GM21423 (cell line): ENCODE measurements around the gene EMC8.
"Not testable (repeated sequence)": the region's sequence is repeated elsewhere in the genome, so short reads cannot be mapped to it uniquely, and the experiment has no call there.

Experiments
- ATAC-seq: cut with Tn5 transposase; IDR thresholded peaks from one replicate; pipeline ENCODE4 v1.9.1; 2021; ENCODE audit warnings: mild to moderate bottlenecking, moderate library complexity; ENCODE audit not compliant: unreplicated experiment

EMC8 gene

GRCh38 chr16:85835227-85835751 is 35.9 kb upstream of the EMC8 start:
- no peak for ATAC-seq

- ATAC-seq = no peak
These were observed 35.4 kb upstream of the EMC8 start for GRCh38 chr16:85834741-85835140.

DNA sequence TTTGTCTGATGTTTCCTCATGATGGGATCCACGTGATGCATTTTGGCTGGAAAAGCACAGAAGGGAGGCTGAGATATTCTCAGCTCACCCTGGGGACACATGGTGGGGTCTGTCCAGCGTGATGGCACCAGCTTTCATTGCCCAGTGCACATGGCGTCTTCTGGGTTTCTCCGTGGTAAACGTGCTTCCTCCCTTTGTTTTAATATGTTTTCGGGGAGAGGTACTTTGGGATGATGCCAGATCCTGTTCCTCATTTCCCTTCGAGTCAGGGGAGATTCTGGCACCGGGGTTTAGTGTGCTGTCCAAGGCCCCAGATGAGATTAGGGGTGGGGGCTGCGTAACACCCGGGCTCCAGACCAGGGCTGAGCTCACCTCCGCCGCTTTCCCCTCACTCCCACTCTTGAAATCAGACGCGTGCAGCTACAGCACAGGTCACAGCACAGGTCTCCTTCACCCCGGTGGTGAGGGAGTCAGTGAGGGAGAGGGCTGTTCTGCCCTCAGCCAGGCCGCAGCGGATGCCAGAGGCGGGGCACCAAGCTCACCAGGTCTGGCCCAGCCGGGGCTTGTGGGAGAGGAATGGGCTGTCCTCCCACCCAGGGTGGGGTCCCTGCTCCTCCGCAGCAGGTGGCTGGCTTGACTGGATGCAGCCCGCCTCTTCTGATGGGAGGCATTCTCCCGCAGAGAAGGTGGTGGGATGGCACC is 34.0 kb upstream of the EMC8 start:
- ATAC-seq = no peak

DNA sequence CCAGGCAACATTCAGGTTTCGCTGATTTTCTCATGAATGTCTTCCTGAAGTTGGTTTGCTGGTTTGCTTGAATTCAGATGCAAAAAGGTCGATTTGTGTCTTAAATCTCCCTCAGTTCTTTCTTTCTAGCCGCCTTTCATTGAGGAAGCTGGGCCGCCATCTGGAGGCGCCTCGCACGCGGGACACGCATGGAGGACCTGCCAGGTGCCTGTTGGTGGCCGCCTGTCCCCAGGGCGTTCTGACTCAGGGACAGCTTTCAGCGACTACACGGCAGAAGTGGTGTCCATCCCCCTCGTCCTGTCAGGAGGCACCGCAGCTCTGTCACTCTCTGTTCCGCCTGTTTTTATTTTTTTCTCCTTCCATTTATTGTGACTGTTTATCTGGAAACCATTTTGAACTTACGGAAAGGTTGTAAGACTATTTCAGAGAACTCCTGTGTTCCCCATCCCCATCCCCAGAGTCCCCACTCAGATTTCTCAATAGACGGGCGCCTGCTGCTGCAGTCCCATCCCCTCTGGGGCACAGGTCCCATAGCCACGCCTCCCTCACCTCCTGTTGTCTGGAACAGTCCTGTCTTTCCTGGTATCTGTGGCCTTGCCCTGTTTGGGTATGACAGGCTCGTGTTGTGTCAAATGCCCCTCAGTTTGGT is 33.4 kb upstream of the EMC8 start:
- no peak for ATAC-seq

- ATAC-seq = no peak
These were observed 31.5 kb upstream of the EMC8 start for GRCh38 chr16:85830821-85831220.

- ATAC-seq = no peak
These were observed 30.6 kb upstream of the EMC8 start for GRCh38 chr16:85829751-85830445.

DNA sequence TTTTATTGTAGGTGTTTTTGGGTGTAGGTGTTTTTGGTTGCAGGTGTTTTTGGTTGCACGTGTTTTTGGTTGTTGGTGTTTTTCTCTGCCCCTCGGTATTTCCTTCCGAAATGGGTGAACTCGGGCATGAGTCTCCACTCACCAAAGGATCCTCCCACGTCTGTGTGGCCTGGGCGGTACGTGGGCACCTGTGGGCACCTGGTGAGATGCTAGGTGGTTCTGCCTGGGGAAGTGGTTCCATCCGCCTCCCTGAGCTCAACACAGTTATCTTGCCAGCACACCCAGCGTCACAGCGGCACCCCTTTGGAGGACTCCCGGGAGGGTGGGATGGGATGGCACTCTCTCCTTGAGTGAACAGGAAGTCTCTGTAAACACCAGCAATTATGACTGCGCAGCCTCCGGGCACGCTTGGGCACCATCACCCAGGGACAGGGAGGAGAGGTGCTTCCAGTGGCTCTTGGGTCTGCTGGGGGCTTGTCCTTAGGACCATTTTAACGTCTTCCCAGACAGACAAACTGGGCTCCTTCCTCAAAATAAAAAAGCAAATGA is 29.9 kb upstream of the EMC8 start:
- ATAC-seq = no peak

DNA sequence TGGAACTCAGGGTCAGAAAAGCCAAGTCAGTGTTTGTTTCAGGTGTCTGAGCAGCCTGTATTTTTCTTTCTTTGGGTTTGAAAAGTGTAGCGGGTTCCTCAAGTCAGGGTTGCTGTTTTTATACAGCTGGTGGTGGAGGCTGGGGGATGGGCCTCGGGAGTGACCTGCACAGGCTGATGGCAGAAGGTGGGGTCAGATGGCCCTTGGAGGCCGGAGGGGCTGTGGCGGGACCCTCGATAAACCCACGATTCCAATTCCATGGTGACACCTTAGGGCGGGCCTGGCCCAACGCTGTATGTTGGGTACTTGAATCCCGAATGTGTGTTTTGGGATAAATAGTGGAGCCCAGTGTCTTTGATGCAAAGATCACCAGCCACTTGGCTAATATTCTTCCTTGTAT is 28.8 kb upstream of the EMC8 start:
- ATAC-seq = no peak

DNA sequence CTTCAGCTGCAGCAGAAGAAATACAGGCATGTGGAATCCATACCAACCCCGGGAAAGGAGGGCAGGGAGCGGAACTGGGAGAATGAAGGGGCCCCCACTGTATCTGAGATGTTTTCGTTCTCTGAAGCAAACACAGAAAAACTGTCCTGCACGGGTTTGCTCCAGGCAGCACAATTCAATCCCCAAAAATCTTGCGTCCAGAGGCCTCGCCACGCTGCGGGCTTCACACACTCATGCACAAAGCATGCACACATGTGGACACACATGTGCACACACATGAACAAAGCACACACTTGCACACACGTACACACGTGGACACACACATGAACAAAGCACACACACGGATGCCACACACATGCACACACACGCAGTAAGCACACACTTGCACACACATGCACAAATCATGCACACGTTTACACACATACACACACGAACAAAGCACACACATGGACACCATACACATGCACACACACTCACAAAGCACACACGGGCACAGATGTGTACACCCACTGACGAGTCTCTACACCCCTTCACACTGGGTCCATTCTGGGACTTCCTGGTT is 27.4 kb upstream of the EMC8 start:
- ATAC-seq = no peak

DNA sequence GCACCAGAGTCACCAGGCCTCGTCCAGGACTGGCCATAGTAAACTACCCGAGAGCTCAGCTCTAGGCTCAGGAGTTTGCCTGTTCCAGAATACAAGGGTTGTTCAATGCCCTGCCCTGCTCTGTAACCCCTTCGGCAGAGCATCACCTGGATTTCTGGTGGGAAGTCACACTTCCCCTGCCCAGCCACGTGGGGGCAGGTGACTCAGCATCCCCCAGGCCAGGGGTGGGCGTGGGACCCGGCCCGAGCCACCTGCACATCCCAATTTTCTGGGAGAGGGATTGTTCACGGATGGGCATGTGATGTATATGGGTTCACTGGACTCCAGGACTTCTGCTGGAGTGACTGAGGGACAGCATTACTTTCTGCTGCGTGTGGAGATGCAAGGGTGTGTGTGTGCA is 26.0 kb upstream of the EMC8 start:
- no peak for ATAC-seq

DNA sequence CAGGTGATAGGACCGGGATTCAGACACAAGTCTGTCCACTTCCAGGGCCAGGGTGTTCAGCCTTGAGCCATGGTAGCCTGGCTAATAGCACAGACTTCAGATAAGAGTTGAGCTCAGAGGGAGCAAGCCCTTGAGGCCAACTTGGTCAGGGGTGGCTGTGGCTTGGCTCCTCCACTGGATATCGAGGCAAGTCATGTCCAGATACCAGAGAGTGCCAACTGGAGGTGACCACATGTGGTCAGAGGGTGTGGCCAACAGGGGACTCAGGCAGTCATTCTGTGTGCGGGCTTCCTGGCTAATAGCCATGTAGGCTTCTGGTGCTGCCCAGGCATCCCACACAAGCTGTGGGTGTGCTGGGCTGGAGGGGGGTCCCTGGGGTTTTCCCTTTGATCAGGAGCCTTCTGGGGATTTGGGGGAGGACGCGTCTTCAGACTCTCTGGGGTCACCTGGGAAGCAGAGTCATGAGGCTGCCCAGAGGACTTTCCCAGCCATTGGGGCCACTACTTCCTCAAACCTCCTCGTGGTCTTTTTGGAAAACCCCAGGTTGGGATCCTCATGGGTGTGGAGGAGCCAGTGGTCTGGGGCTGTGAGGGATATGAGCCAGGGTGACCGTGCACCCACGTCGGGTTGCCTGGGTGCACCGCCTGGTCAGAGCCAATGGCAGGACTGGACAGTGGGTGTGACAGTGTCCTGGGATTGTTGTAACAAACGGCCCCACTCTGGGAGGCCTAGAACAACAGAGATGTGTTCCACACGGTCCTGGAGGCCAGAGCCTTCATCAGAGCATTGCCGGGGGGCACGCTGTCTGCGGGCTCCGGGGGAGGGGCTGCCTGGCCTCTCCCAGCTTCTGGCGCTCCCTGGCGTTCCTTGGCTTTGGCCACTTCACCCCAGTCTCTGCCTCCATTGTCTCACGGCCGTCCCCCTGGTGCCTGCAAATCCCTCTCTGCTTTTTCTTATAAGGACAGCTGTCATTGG is 25.1 kb upstream of the EMC8 start:
- ATAC-seq = no peak

- ATAC-seq = no peak
These were observed 24.1 kb upstream of the EMC8 start for GRCh38 chr16:85823328-85823920.

DNA sequence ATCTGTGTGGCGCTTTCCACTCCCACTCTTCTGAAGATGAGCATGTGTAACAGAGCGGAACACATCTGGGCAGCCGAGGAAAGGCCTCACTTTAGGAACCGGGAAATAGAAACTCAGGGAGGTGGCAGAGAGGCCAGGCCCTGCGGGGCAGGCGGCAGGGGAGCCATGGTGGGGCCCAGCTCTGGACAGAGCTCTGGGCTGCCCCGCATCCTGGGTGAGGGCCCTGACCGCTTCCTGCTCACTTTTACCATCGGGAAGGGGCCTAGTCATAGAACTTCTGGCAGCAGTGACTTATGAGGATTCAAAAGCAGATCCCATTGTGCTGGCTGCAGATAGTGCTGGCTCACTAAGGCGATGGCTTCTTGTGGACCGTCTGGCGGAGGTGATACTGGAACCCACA is 22.8 kb upstream of the EMC8 start:
- ATAC-seq = no peak

- peak; percentile 74 for ATAC-seq
These were observed 22.2 kb upstream of the EMC8 start for GRCh38 chr16:85821390-85822135.

DNA sequence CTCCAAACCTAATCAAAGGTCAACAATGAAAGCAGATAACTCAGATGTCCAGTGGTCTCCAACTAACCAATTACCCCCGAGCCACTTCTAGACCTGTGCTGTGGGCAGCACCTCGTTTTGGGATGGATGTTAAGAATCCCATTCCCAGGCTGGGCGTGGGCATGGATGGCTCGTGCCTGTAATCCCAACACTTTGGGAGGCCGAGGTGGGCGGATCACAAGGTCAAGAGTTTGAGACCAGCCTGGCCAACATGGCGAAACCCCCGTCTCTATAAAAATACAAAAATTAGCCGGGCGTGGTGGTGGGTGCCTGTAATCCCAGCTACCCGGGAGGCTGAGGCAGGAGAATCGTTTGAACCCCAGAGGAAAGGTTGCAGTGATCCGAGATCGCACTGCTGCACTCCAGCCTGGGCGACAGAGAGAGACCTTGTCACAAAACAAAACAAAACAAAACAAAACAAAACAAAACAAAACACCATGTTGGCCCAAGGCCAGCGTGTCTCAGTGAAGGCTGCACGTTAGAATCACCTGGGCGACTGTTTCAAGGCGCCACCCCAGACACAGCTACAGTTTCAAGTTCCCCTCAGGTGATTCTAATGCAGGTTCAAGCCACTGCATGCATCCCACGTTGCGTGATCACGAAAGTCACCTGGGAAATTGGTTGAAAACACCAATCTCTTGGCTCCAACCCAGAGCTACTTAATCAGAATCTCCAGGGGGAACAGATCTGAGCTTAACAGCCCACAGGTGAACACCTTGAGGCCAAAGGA is 21.4 kb upstream of the EMC8 start:
- ATAC-seq = no peak

DNA sequence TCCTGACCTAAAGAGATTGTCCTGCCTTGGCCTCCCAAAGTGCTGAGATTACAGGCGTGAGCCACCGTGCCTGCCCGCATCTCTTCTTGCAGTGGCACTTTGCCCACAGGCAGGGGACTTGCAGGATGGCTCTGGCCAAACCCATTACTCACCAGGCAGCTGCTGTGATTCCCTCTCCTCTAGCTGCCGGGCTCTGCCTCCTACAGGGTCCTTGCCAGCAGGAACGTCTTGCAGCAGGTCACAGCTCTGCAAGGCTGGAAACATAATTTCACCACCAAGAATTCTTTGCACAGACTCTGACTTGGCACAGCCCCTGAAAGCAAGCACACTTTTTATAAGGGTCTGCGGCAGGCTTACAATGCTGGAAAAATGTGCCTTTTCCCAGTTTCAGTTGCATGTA is 20.4 kb upstream of the EMC8 start:
- ATAC-seq = no peak

DNA sequence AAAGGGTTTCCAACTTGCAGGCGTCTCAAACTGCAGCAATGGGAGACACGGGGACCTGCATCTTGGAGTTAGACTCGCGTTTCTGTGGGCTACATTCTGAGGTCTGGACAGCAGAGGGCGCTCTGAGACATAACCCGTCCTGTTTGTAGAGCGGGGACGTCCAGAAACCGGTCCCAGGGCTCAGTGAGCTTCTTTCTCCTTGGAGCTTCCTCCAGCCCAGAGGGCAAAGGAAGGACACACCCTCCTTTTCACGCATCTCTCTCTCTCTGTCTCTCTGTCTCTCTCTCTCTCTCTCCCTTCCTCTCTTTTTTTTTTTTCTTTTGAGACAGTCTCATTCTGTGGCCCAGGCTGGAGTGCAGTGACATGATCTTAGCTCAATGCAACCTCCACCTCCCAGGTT is 19.9 kb upstream of the EMC8 start:
- peak; percentile 49 for ATAC-seq

DNA sequence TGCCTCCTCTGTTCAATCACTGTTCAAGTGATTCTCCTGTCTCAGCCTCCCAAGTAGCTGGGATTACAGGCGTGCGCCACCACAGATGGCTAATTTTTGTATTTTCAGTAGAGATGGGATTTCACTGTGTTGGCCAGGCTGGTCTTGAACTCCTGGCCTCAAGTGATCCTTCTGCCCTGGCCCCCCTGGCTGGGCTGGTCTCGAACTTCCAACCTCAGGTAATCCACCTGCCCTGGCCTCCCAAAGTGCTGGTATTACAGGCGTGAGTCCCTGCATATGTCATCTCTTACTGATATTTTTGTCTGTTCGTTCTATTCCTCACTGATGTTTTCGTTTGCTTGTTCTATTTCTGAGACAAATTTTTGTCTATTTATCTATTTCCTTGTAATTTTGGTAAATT is 17.9 kb upstream of the EMC8 start:
- ATAC-seq = not testable (repeated sequence)
